Measurements from ENCODE around the gene KLC1. TPM values are rescaled to one million over a fixed set of nuclear protein-coding genes. Genes with fewer than 3 reads are reported as not detected.

The KLC1 gene
- total RNA-seq, 1 experiment from 2014 or later: 121 TPM

- RAD21 ChIA-PET (ENCODE audit: low non-redundant PET in 1 of 2, low total read pairs in 2 of 2, uncharacterized antibody in 2 of 2, unreplicated experiment in 2 of 2): no interaction called here
- no peak overlapping the region for H3K4me3 ChIP-seq (replicated peaks in 1 of 2; ENCODE audit: low read depth in 1 of 2, low read length in 2 of 2)
- no peak for DNase-seq (ENCODE audit: low read depth, low spot score)
Observed at GRCh38 chr14:103748534-103748857, 119.5 kb downstream of the KLC1 start.

More at GRCh38 chr14:103748534-103748857, 119.5 kb downstream of the KLC1 start:
- Histone ChIP-seq H3K9me2 (ENCODE audit: insufficient read depth) (no peaks in the 10 kb centered on the region), H3K4me2 (ENCODE audit: low read length) (no peak overlapping the region), H3K9me3 (ENCODE audit: control insufficient read depth in 1 of 2, insufficient read depth in 1 of 2, low read depth in 1 of 2, low read length in 2 of 2) (no peaks in the 10 kb centered on the region), H4K20me1 (ENCODE audit: insufficient read depth) (no peaks in the 10 kb centered on the region), H3K79me2 (ENCODE audit: insufficient read depth, low read length) (no peaks in the 10 kb centered on the region), H3K4me1 (ENCODE audit: control insufficient read depth in 1 of 2, insufficient read depth in 2 of 2, low read length in 2 of 2) (no peaks in the 10 kb centered on the region), H3K27ac (ENCODE audit: low read depth, low read length) (no peak overlapping the region), H3K9ac (ENCODE audit: low read length) (no peak overlapping the region), H3K36me3 (ENCODE audit: control insufficient read depth in 1 of 2, insufficient read depth in 2 of 2, low read length in 2 of 2) (no peaks in the 10 kb centered on the region; a peak in 1 of 4 replicates), H2AFZ (ENCODE audit: low read depth, low read length, poor library complexity, severe bottlenecking) (no peak overlapping the region), H3K27me3 (ENCODE audit: insufficient read depth, low read length) (no peaks in the 10 kb centered on the region)
- no peak for ATAC-seq
- TF ChIP-seq MAX (IDR thresholded peaks at IDR 0.05) (no peak), FOSL1 (IDR thresholded peaks at IDR 0.05; ENCODE audit: low read depth) (no peak), CTCF (IDR thresholded peaks at IDR 0.05 in 2 of 3, conservative IDR thresholded peaks at IDR 0.05 in 1 of 3; ENCODE audit: borderline replicate concordance in 1 of 3, insufficient read depth in 1 of 3, low read depth in 2 of 3, low read length in 2 of 3) (no peak), RAD21 (IDR thresholded peaks at IDR 0.05; ENCODE audit: low read depth) (no peak), SIN3A (IDR thresholded peaks at IDR 0.05; ENCODE audit: low read depth) (no peak), JUND (IDR thresholded peaks at IDR 0.05) (no peak), ZNF274 (IDR thresholded peaks at IDR 0.05; ENCODE audit: low read depth, low read length) (no peak), POLR2AphosphoS5 (IDR thresholded peaks at IDR 0.05; ENCODE audit: low read depth, low read length) (no peak), ATF3 (IDR thresholded peaks at IDR 0.05) (no peak), ELF1 (IDR thresholded peaks at IDR 0.05; ENCODE audit: borderline replicate concordance, low read depth) (no peak)
- intact Hi-C loops (cut with micrococcal nuclease): no loop called here
- ChIA-PET POLR2A (no interaction called here), CTCF (no interaction called here)
- no TSS peak for BruUV-seq (replicated peaks)

All from HCT116 (cell line).